H1 (cell line): Measurements from ENCODE around the gene IRAG1. TPM values are rescaled to one million over a fixed set of nuclear protein-coding genes. Genes with fewer than 3 reads are reported as not detected.
A peak's percentile ranks its signal among the peaks of the same experiment; 100 is the strongest.

Experiments used
- CTCF ChIA-PET: fragments of 300-600 bp; sonication (Branson Sonifier 250); formaldehyde crosslinking; loops from one replicate; lab custom pipeline; 2021; ENCODE audit not compliant: partially characterized antibody; lab: Charles Lee
- POLR2A ChIA-PET: fragments of 300-600 bp; sonication (Branson Sonifier 250); formaldehyde crosslinking; loops from one replicate; lab custom pipeline; 2021; ENCODE audit warnings: inconsistent platforms; ENCODE audit not compliant: partially characterized antibody; lab: Charles Lee
- DNase-seq, 2 experiments: peaks; one replicate each; pipeline versions ENCODE4 v3.0.0 to v3.0.0-alpha.2; 2010 to 2022; ENCODE audit warnings: low spot score in 2 of 2, low read depth in 1 of 2, mixed read lengths in 1 of 2
- FAIRE-seq: peaks from 2 replicates; lab custom pipeline; 2011; peaks lifted over from hg19 to GRCh38; lab: Jason Lieb, UNC
- H2AFZ ChIP-seq: 2 replicates; pipeline ENCODE4 v1.8.1; 2012; ENCODE audit warnings: low read length, inconsistent platforms
- H2AK5ac ChIP-seq: 2 replicates; pipeline ENCODE4 v1.6.1; 2013; ENCODE audit warnings: low read depth, low read length
- H2BK120ac ChIP-seq: replicated peaks from 2 replicates; pipeline ENCODE3; 2013; ENCODE audit warnings: low read depth, low read length, inconsistent platforms
- H2BK12ac ChIP-seq: 2 replicates; pipeline ENCODE4 v1.6.1; 2013; ENCODE audit warnings: low read depth, low read length
- H2BK15ac ChIP-seq: 2 replicates; pipeline ENCODE4 v1.6.1; 2013; ENCODE audit warnings: low read length
- H2BK20ac ChIP-seq: 2 replicates; pipeline ENCODE4 v1.6.1; 2013; ENCODE audit warnings: low read length
- H2BK5ac ChIP-seq: 2 replicates; pipeline ENCODE4 v1.6.1; 2013; ENCODE audit warnings: low read depth, low read length
- H3K14ac ChIP-seq: 2 replicates; pipeline ENCODE4 v1.6.1; 2013; ENCODE audit warnings: inconsistent platforms; ENCODE audit not compliant: insufficient read length
- H3K18ac ChIP-seq: 2 replicates; pipeline ENCODE4 v1.6.1; 2013; ENCODE audit warnings: low read length; ENCODE audit errors: extremely low read depth
- H3K23ac ChIP-seq: 2 replicates; pipeline ENCODE4 v1.6.1; 2013; ENCODE audit warnings: inconsistent platforms; ENCODE audit not compliant: insufficient read length
- H3K23me2 ChIP-seq: 2 replicates; pipeline ENCODE4 v1.6.1; 2013; ENCODE audit warnings: low read depth, low read length
- H3K27ac ChIP-seq: 2 replicates; pipeline ENCODE4 v1.6.1; 2011; ENCODE audit warnings: low read depth, low read length, inconsistent platforms
- H3K27me3 ChIP-seq, 4 experiments: replicated peaks in 1 of 4; 1 replicate in 1 of 4; 2 replicates in 3 of 4; pipeline versions ENCODE4 v1.6.1 to v1.8.1; 2011 to 2013; ENCODE audit warnings: low read length in 3 of 4, mild to moderate bottlenecking in 3 of 4, inconsistent platforms in 2 of 4, mixed read lengths in 2 of 4, moderate library complexity in 1 of 4; ENCODE audit not compliant: control insufficient read depth in 3 of 4, insufficient read depth in 3 of 4; ENCODE audit errors: extremely low read depth in 1 of 4
- H3K36me3 ChIP-seq, 4 experiments: 2 replicates each; pipeline versions ENCODE4 v1.6.1 to v1.8.1; 2011 to 2013; ENCODE audit warnings: mild to moderate bottlenecking in 4 of 4, low read length in 3 of 4, moderate library complexity in 2 of 4, control low read depth in 1 of 4, inconsistent platforms in 1 of 4; ENCODE audit not compliant: insufficient read depth in 4 of 4, control insufficient read depth in 2 of 4
- H3K4ac ChIP-seq: replicated peaks from 2 replicates; pipeline ENCODE3; 2013; ENCODE audit warnings: low read length, low read depth, mixed read lengths, inconsistent platforms; ENCODE audit not compliant: insufficient read length
- H3K4me1 ChIP-seq, 4 experiments: replicated peaks in 1 of 4; 1 replicate in 1 of 4; 2 replicates in 3 of 4; pipeline versions ENCODE4 v1.6.1 to v1.8.1; 2011 to 2013; ENCODE audit warnings: low read length in 3 of 4, inconsistent platforms in 2 of 4, mixed read lengths in 1 of 4; ENCODE audit not compliant: insufficient read depth in 4 of 4, control insufficient read depth in 3 of 4
- H3K4me2 ChIP-seq, 2 experiments: 2 replicates each; pipeline versions ENCODE4 v1.6.1 to v1.8.1; 2011 to 2013; ENCODE audit warnings: low read depth in 2 of 2, low read length in 2 of 2, control low read depth in 1 of 2, inconsistent platforms in 1 of 2, mild to moderate bottlenecking in 1 of 2; ENCODE audit not compliant: insufficient read depth in 1 of 2
- H3K4me3 ChIP-seq, 4 experiments: fragments of 200-600, 300-600 bp in 1 of 4; sonication (generic), shearing (Covaris generic), sonication (Bioruptor Twin) in 1 of 4; 2 replicates each; pipeline versions ENCODE4 v1.5.1 to v1.8.1; 2011 to 2016; ENCODE audit warnings: low read length in 4 of 4, low read depth in 3 of 4, control low read depth in 2 of 4, inconsistent platforms in 2 of 4, mild to moderate bottlenecking in 2 of 4, mixed read lengths in 1 of 4, moderate library complexity in 1 of 4; ENCODE audit not compliant: insufficient read depth in 2 of 4; ENCODE audit errors: extremely low read depth in 1 of 4
- H3K56ac ChIP-seq: replicated peaks from 2 replicates; pipeline ENCODE3; 2013; ENCODE audit warnings: low read depth, mild to moderate bottlenecking, mixed read lengths, low read length, inconsistent platforms; ENCODE audit not compliant: insufficient read length
- H3K79me1 ChIP-seq: 2 replicates; pipeline ENCODE4 v1.6.1; 2013; ENCODE audit warnings: low read depth, low read length, control low read depth
- H3K79me2 ChIP-seq, 2 experiments: 2 replicates each; pipeline versions ENCODE4 v1.6.1 to v1.8.1; 2012 to 2013; ENCODE audit warnings: low read length in 2 of 2, mild to moderate bottlenecking in 2 of 2, inconsistent platforms in 1 of 2; ENCODE audit not compliant: insufficient read depth in 2 of 2, control insufficient read depth in 1 of 2
- H3K9ac ChIP-seq, 4 experiments: replicated peaks in 1 of 4; 1 replicate in 1 of 4; 2 replicates in 3 of 4; pipeline versions ENCODE4 v1.6.1 to v1.8.1; 2011 to 2013; ENCODE audit warnings: low read depth in 3 of 4, low read length in 3 of 4, control low read depth in 2 of 4, mild to moderate bottlenecking in 2 of 4, moderate library complexity in 2 of 4, inconsistent platforms in 1 of 4; ENCODE audit errors: extremely low read depth in 1 of 4
- H3K9me3 ChIP-seq, 2 experiments: 2 replicates each; pipeline versions ENCODE4 v1.6.1 to v1.8.1; 2012 to 2013; ENCODE audit warnings: mild to moderate bottlenecking in 2 of 2, moderate library complexity in 2 of 2, control low read depth in 1 of 2, inconsistent platforms in 1 of 2, low read depth in 1 of 2, low read length in 1 of 2, mixed read lengths in 1 of 2; ENCODE audit not compliant: insufficient read depth in 2 of 2
- H4K20me1 ChIP-seq, 2 experiments: replicated peaks in 1 of 2; 2 replicates each; pipeline versions ENCODE3 to v1.8.1; 2011 to 2013; ENCODE audit warnings: inconsistent platforms in 2 of 2, low read length in 2 of 2, mild to moderate bottlenecking in 1 of 2; ENCODE audit not compliant: insufficient read depth in 2 of 2, control insufficient read depth in 1 of 2
- H4K5ac ChIP-seq: 2 replicates; pipeline ENCODE4 v1.6.1; 2013; ENCODE audit warnings: low read length, low read depth, mixed read lengths, inconsistent platforms; ENCODE audit not compliant: insufficient read length
- H4K8ac ChIP-seq: 2 replicates; pipeline ENCODE4 v1.8.0; 2013; ENCODE audit warnings: mild to moderate bottlenecking, moderate library complexity, low read length, inconsistent platforms; ENCODE audit not compliant: insufficient read depth; ENCODE audit errors: extremely low read depth
- H4K91ac ChIP-seq: replicated peaks from 2 replicates; pipeline ENCODE3; 2013; ENCODE audit warnings: low read length, mixed read lengths, inconsistent platforms; ENCODE audit not compliant: insufficient read length
- ASH2L ChIP-seq: fragments of 200-600, 300-600 bp; sonication (generic); IDR thresholded peaks from one replicate; pipeline ENCODE4 v1.7.1; 2017; ENCODE audit warnings: low read length
- ATF3 ChIP-seq: IDR thresholded peaks from 2 replicates; pipeline ENCODE4 v1.6.1; 2011; ENCODE audit warnings: low read depth, mild to moderate bottlenecking, low read length; ENCODE audit not compliant: insufficient read depth
- BACH1 ChIP-seq: IDR thresholded peaks from 2 replicates; pipeline ENCODE4 v1.6.1; 2012; ENCODE audit warnings: low read length, improper control_type of control experiment
- CHD1 ChIP-seq: IDR thresholded peaks from 2 replicates; pipeline ENCODE4 v1.6.1; 2012; ENCODE audit warnings: low read depth, low read length, improper control_type of control experiment
- CREB1 ChIP-seq: IDR thresholded peaks from 2 replicates; pipeline ENCODE4 v1.6.1; 2012; ENCODE audit warnings: inconsistent platforms
- CTBP2 ChIP-seq: IDR thresholded peaks from 2 replicates; pipeline ENCODE4 v1.7.0; 2011; ENCODE audit warnings: borderline replicate concordance, mild to moderate bottlenecking, moderate library complexity, mixed read lengths, low read length; ENCODE audit not compliant: insufficient read depth, insufficient read length
- WGBS, 2 experiments: shearing (Covaris generic) in 1 of 2; methylation state at CpG; one replicate each; pipeline versions ENCODE4 v1.1.6 to v1.1.7; 2013 to 2015; ENCODE audit warnings: low lambda C conversion rate in 2 of 2, mixed read lengths in 2 of 2, inconsistent platforms in 1 of 2, low coverage in 1 of 2, missing lambda C conversion rate in 1 of 2; ENCODE audit not compliant: insufficient replicate concordance in 2 of 2, insufficient coverage in 1 of 2, insufficient read length in 1 of 2; ENCODE audit errors: extremely low coverage in 1 of 2, missing lambda C conversion rate in 1 of 2; 5-methylcytosine and 5-hydroxymethylcytosine counted together
- polyA plus RNA-seq, 7 experiments: library from polyadenylated mRNA; depleted of rRNA in 3 of 7; stranded (reverse) in 5 of 7; unstranded in 2 of 7; fragments of >200 nt in 5 of 7; fragments of 200-250 nt in 2 of 7; gene quantifications; 1 replicate in 5 of 7; 2 replicates in 1 of 7; 4 replicates in 1 of 7; pipeline versions ENCODE4 v1.2.1 to v1.2.3, GENCODE V29; 2011 to 2013; ENCODE audit warnings: missing spikeins in 2 of 7, mixed read lengths in 2 of 7
- total RNA-seq: library from RNA; stranded (reverse); fragmentation: NEBNext Ultra II Directional; extraction: Animal tissue kit (Norgen Biotek cat#: 25700); gene quantifications from 2 replicates; pipeline ENCODE4 v1.2.1, GENCODE V29; 2021

Gene IRAG1
- total and polyA plus RNA-seq, 2 of the 8 experiments (the other 6 are each of a cell fraction or from before 2014, with no cell fraction given) = 1.8 to 2.7 TPM

DNA sequence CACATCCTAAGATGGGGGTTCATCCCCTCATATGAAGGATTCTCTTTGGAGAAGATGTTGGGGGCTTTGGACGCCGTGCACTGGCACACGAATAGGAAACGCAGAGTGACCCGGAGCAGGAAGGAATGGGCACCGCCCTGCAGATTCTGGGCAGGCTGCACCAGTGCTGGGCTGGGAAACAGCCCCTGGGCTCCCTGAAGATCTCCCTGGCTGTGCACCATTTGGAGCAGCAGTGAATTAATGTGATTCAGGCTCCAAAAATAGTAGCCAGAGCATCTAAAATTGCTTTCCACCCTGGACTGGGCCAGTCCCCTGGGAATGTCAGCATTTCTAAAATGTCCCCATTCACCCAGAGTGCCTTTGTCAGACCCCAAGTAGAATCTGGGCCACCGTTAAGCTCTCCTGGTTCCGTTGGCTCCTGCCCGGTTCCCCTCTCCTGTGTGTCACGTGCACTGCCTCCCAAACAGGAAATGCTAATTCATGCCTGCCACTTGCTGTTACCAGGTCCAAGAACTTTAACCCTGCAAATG is 18.6 kb downstream of the IRAG1 start:
- Histone ChIP-seq H2AFZ (peak overlapping the region; percentile 25; the same call in 1 of the 2 replicates), H3K9me3 (no peaks in the 10 kb centered on the region), H2BK15ac (no peak overlapping the region), H3K36me3 (no peaks in the 10 kb centered on the region), H4K8ac (peak overlapping the region; percentile 4; the same call in 1 of the 2 replicates), H3K18ac (peak overlapping the region; percentile 66; the same call in 1 of the 2 replicates), H4K20me1 (no peaks in the 10 kb centered on the region), H2BK20ac (no peak overlapping the region), H3K56ac (no peak overlapping the region), H4K91ac (peak overlapping the region; percentile 85), H3K27me3 (no peaks in the 10 kb centered on the region), H2BK120ac (no peak overlapping the region), H4K5ac (no peak overlapping the region), H3K14ac (no peak overlapping the region), H3K27ac (no peak overlapping the region), H3K4me3 (no peak overlapping the region), H3K4me1 (peaks cover 0 to 6% (median 3%) of the 10 kb centered on the region in 4 experiments; a peak in 2 of 7 replicates), H3K4ac (no peak overlapping the region), H2BK5ac (peak overlapping the region; percentile 30; the same call in 1 of the 2 replicates), H3K23ac (no peak overlapping the region), H3K23me2 (no peaks in the 10 kb centered on the region), H3K79me1 (no peaks in the 10 kb centered on the region), H3K9ac (no peak overlapping the region), H2BK12ac (no peak overlapping the region), H3K4me2 (no peak overlapping the region), H2AK5ac (no peak overlapping the region), H3K79me2 (no peaks in the 10 kb centered on the region)
- CTCF ChIA-PET = interaction anchor here (0.9 to 2.2 kb wide), 9 partner anchors 10 to 59 kb away, joined by 3 to 15 read pairs (median 3); no protein-coding TSS in a partner anchor
- no peak for TF ChIP-seq CHD1
- TF ChIP-seq CTBP2 = no peak
- TF ChIP-seq BACH1 = no peak
- TF ChIP-seq ASH2L = no peak
- TF ChIP-seq ATF3 = no peak
- TF ChIP-seq CREB1 = no peak
- DNase-seq (no peak), FAIRE-seq (no peak)
- WGBS, 2 experiments = 79% methylated on average over 10 of the region's 10 CpGs; no CpG with 5 or more reads in 1 of the 2 experiments
- POLR2A ChIA-PET = no interaction called here
